SU-DHL-6 (cell line): ENCODE measurements around the gene ARHGEF19.

Source experiments
- H2AFZ ChIP-seq: fragments of 200-600 bp; sonication (generic); 2 replicates; pipeline ENCODE4 v1.6.1; 2014; ENCODE audit warnings: low read depth, mild to moderate bottlenecking, moderate library complexity, mixed read lengths, antibody characterized with exemption, low read length; ENCODE audit not compliant: severe bottlenecking
- H3F3A ChIP-seq: fragments of 200-600 bp; shearing (Covaris generic); 2 replicates; pipeline ENCODE4 v1.6.0; 2016; ENCODE audit warnings: antibody characterized with exemption, mild to moderate bottlenecking; ENCODE audit not compliant: insufficient read depth
- H3K27ac ChIP-seq: fragments of 200-600 bp; sonication (generic); 2 replicates; pipeline ENCODE4 v1.5.1; 2016; ENCODE audit warnings: low read depth, mild to moderate bottlenecking, low read length, moderate library complexity, mixed read lengths
- H3K27me3 ChIP-seq: fragments of 200-600 bp; sonication (generic), shearing (Covaris generic); 2 replicates; pipeline ENCODE4 v1.6.0; 2014; ENCODE audit warnings: mild to moderate bottlenecking, low read length
- H3K36me3 ChIP-seq: fragments of 200-600 bp; sonication (generic); 2 replicates; pipeline ENCODE4 v1.6.1; 2014; ENCODE audit warnings: mild to moderate bottlenecking, low read length, mixed read lengths
- H3K4me2 ChIP-seq: fragments of 300-600, 200-600 bp; shearing (Covaris generic), sonication (generic); 2 replicates; pipeline ENCODE4 v1.6.0; 2014; ENCODE audit warnings: low read length, low read depth, mild to moderate bottlenecking; ENCODE audit not compliant: poor library complexity, severe bottlenecking
- H3K4me3 ChIP-seq: fragments of 200-600 bp; sonication (generic); 2 replicates; pipeline ENCODE4 v1.5.1; 2014; ENCODE audit warnings: antibody characterized with exemption, low read length, mild to moderate bottlenecking, mixed read lengths; ENCODE audit not compliant: insufficient read depth, poor library complexity, severe bottlenecking
- H3K79me2 ChIP-seq: fragments of 200-600 bp; sonication (generic); 2 replicates; pipeline ENCODE4 v1.6.1; 2014; ENCODE audit warnings: mild to moderate bottlenecking, low read length, moderate library complexity; ENCODE audit not compliant: insufficient read depth
- H3K9ac ChIP-seq: fragments of 200-600 bp; sonication (generic); 2 replicates; pipeline ENCODE4 v1.7.0; 2014; ENCODE audit warnings: mild to moderate bottlenecking, low read length
- H3K9me2 ChIP-seq: fragments of 200-600 bp; sonication (generic); replicated peaks from 2 replicates; pipeline ENCODE4 v1.6.1; 2014; ENCODE audit warnings: low read length; ENCODE audit not compliant: insufficient read depth
- H3K9me3 ChIP-seq: fragments of 200-600 bp; sonication (generic); 2 replicates; pipeline ENCODE4 v1.6.1; 2014; ENCODE audit warnings: low read length, mixed read lengths; ENCODE audit not compliant: insufficient read depth
- H4K20me1 ChIP-seq: fragments of 200-600 bp; sonication (generic); 2 replicates; pipeline ENCODE4 v1.6.1; 2014; ENCODE audit warnings: low read depth, mild to moderate bottlenecking, antibody characterized with exemption, low read length, moderate library complexity, mixed read lengths
- EZH2phosphoT487 ChIP-seq: fragments of 200-600 bp; sonication (generic), shearing (Covaris generic); conservative IDR thresholded peaks from 2 replicates; pipeline ENCODE4 v1.6.1; 2018; ENCODE audit warnings: mild to moderate bottlenecking, antibody characterized with exemption, low read length, moderate library complexity, mixed read lengths
- TF ChIP-seq, protein P1 (sequence below): fragments of 200-600 bp; sonication (generic); IDR thresholded peaks from one replicate; pipeline ENCODE4 v1.5.1; 2017; ENCODE audit warnings: antibody characterized with exemption, mild to moderate bottlenecking, low read length, moderate library complexity; ENCODE audit not compliant: insufficient read depth, poor library complexity, severe bottlenecking

The ARHGEF19 gene

DNA sequence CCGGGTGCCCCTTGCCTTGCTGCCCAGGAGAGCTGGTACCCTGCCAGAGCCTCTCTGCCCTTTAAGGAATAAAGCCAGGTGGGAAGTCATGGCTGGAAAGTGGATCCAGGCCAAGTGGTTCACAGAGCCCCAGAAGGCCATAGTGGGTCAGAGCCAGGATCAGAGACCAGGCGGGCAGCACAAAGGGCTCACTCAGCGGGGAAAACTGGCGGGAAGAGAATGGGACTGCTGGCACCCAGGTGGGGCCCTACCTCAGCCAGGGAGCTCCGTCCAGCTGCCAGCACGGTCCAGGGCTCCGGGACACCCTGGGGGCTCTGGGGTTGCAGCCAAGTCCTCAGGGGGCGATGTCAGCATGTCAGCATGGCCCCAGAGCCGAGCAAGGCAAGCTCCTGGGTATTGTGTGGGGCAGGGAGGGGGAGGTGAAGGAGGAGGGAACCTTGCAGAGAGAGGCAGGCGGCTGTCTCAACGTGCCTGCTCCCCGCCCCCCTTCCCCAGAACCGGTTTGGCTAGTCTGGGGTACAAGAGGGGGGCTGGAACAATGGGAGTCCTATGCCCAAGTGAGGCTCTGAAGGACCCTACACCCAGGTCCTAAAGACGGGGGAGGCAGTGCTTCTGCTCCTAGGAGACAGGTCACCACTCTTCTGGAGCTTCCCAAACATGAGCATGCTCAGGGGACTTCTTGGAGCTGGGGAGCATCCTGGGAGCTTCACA is at the start of gene ARHGEF19:
ARHGEF19 (minus strand) TSS at position 402 of the 711 bp plus-strand sequence. CDS start 3,598 bp downstream, outside the sequence.
- TF ChIP-seq, protein P1, sequence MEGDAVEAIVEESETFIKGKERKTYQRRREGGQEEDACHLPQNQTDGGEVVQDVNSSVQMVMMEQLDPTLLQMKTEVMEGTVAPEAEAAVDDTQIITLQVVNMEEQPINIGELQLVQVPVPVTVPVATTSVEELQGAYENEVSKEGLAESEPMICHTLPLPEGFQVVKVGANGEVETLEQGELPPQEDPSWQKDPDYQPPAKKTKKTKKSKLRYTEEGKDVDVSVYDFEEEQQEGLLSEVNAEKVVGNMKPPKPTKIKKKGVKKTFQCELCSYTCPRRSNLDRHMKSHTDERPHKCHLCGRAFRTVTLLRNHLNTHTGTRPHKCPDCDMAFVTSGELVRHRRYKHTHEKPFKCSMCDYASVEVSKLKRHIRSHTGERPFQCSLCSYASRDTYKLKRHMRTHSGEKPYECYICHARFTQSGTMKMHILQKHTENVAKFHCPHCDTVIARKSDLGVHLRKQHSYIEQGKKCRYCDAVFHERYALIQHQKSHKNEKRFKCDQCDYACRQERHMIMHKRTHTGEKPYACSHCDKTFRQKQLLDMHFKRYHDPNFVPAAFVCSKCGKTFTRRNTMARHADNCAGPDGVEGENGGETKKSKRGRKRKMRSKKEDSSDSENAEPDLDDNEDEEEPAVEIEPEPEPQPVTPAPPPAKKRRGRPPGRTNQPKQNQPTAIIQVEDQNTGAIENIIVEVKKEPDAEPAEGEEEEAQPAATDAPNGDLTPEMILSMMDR: no peak
- no peak for TF ChIP-seq EZH2phosphoT487
- Histone ChIP-seq H3K27me3 (no peaks in the 10 kb centered on the region), H3F3A (no peaks in the 10 kb centered on the region), H3K79me2 (no peaks in the 10 kb centered on the region), H2AFZ (no peak within 1 kb of the TSS), H3K9ac (no peak within 1 kb of the TSS), H3K4me2 (no peak within 1 kb of the TSS), H3K9me3 (no peaks in the 10 kb centered on the region), H3K27ac (no peak within 1 kb of the TSS), H3K4me3 (no peak within 1 kb of the TSS), H4K20me1 (no peaks in the 10 kb centered on the region), H3K36me3 (no peaks in the 10 kb centered on the region), H3K9me2 (no peaks in the 10 kb centered on the region)

DNA sequence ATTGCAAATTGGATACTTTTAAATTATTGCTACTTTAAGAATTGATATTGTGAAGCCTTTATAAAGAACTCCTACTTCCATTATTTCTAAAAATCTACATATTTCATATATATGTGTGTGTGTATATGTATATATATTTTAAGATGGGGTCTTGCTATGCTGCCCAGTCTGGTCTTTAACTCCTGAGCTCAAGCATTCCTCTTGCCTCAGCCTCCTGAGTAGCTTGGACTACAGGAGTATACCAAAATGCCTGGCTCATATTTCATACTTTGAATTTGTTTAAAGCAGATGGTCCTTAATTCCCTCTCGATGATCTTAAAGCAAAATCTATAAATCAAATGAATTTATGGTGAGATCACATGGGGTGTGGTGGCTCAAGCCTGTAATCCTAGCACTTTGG is 49.6 kb upstream of the ARHGEF19 start:
- no peak overlapping the region for H3K4me2 ChIP-seq
- no peaks in the 10 kb centered on the region for H3K9me2 ChIP-seq
- no peak overlapping the region for H3K27ac ChIP-seq
- no peak overlapping the region for H3K4me3 ChIP-seq
- H4K20me1 ChIP-seq: no peaks in the 10 kb centered on the region
- H3F3A ChIP-seq: no peaks in the 10 kb centered on the region
- no peak overlapping the region for H3K9ac ChIP-seq
- no peaks in the 10 kb centered on the region for H3K9me3 ChIP-seq
- H3K79me2 ChIP-seq: no peaks in the 10 kb centered on the region
- no peaks in the 10 kb centered on the region for H3K36me3 ChIP-seq
- no peak for TF ChIP-seq EZH2phosphoT487
- TF ChIP-seq, protein P1: no peak
- no peak overlapping the region for H2AFZ ChIP-seq
- no peaks in the 10 kb centered on the region for H3K27me3 ChIP-seq

DNA sequence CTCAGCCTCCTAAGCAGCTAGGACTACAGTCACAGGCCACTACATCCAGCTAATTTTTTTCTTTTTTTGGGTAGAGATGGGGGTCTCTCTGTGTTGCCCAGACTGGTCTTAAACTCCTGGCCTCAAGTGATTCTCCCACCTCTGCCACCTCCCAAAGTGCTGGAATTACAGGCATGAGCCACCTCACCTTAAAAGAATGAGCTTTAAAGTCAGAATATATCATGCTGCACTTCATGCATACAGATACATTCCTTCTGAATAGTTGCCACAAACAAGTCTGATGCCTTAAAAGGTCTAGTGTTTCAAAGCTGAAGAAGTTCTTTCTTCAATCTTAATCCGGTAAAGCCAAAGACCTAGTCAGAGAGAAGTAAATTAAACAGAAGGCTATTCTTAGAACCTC is 48.4 kb upstream of the ARHGEF19 start:
- Histone ChIP-seq H3K27ac (no peak overlapping the region), H2AFZ (no peak overlapping the region), H3F3A (no peaks in the 10 kb centered on the region), H3K9me2 (no peaks in the 10 kb centered on the region), H3K4me3 (no peak overlapping the region), H3K36me3 (no peaks in the 10 kb centered on the region), H3K9ac (no peak overlapping the region), H3K4me2 (no peak overlapping the region), H3K79me2 (no peaks in the 10 kb centered on the region), H3K9me3 (no peaks in the 10 kb centered on the region), H4K20me1 (no peaks in the 10 kb centered on the region), H3K27me3 (no peaks in the 10 kb centered on the region)
- no peak for TF ChIP-seq EZH2phosphoT487
- TF ChIP-seq, protein P1: no peak
